T-cell (primary cell): Measurements from ENCODE around the gene PGAP6. TPM values are rescaled to one million over a fixed set of nuclear protein-coding genes. Genes with fewer than 3 reads are reported as not detected.
"Not testable (repeated sequence)": the region's sequence is repeated elsewhere in the genome, so short reads cannot be mapped to it uniquely, and the experiment has no call there.

ENCODE experiments used
- ATAC-seq, 4 experiments: fragments of 200-7000 bp in 3 of 4; fragments of 150-1000 bp in 1 of 4; cut with Tn5 transposase; replicated peaks in 1 of 4; 1 replicate in 3 of 4; 2 replicates in 1 of 4; pipeline ENCODE4 v1.10.0; 2021; ENCODE audit warnings: moderate library complexity in 3 of 4, mild to moderate bottlenecking in 2 of 4, moderate number of reproducible peaks in 1 of 4
- CTCF ChIA-PET, 2 donors: fragments of 300-600 bp; sonication (Branson Sonifier 250); formaldehyde crosslinking; loops; one replicate each; lab custom pipeline; 2022; ENCODE audit warnings: antibody characterized with exemption in 2 of 2; lab: Charles Lee
- POLR2A ChIA-PET, 2 donors: fragments of 300-600 bp; sonication (Branson Sonifier 250); formaldehyde crosslinking; loops; one replicate each; lab custom pipeline; 2022; ENCODE audit warnings: antibody characterized with exemption in 2 of 2; lab: Charles Lee
- DNase-seq, 35 experiments: peaks; one replicate each; pipeline versions ENCODE4 v3.0.0 to v3.0.0-alpha.2; 2013 to 2023
- H3K27ac ChIP-seq: one replicate; pipeline ENCODE4 v1.5.1; 2013; ENCODE audit warnings: low read length
- H3K27me3 ChIP-seq, 2 experiments: replicated peaks in 1 of 2; 1 replicate in 1 of 2; 2 replicates in 1 of 2; pipeline versions ENCODE4 v1.6.1 to v1.7.0; 2013; ENCODE audit warnings: low read length in 1 of 2, mixed read lengths in 1 of 2; ENCODE audit not compliant: control insufficient read depth in 2 of 2, insufficient read depth in 2 of 2; ENCODE audit errors: extremely low read depth in 1 of 2
- H3K36me3 ChIP-seq, 2 donors: 1 replicate in 1 of 2; 2 replicates in 1 of 2; pipeline versions ENCODE4 v1.6.1 to v1.7.0; 2013; ENCODE audit warnings: low read length in 1 of 2; ENCODE audit not compliant: control insufficient read depth in 2 of 2, insufficient read depth in 1 of 2; ENCODE audit errors: extremely low read depth in 1 of 2
- H3K4me1 ChIP-seq, 2 experiments: 1 replicate in 1 of 2; 2 replicates in 1 of 2; pipeline versions ENCODE4 v1.6.1 to v1.7.0; 2013; ENCODE audit warnings: low read length in 2 of 2, mixed read lengths in 1 of 2; ENCODE audit not compliant: insufficient read depth in 2 of 2, control insufficient read depth in 1 of 2; ENCODE audit errors: extremely low read depth in 1 of 2
- H3K4me3 ChIP-seq, 2 donors: 1 replicate in 1 of 2; 2 replicates in 1 of 2; pipeline versions ENCODE4 v1.5.1 to v1.7.0; 2013; ENCODE audit warnings: mild to moderate bottlenecking in 2 of 2, low read length in 1 of 2, moderate library complexity in 1 of 2; ENCODE audit not compliant: control insufficient read depth in 1 of 2; ENCODE audit errors: extremely low read depth in 1 of 2
- H3K9me3 ChIP-seq: 2 replicates; pipeline ENCODE4 v1.7.0; 2013
- H3K27ac Mint-ChIP-seq, 2 donors: one replicate each; pipeline ENCODE4 v1.8.0; 2020 to 2021; ENCODE audit warnings: mild to moderate bottlenecking in 2 of 2, mixed read lengths in 2 of 2
- H3K27me3 Mint-ChIP-seq, 2 donors: one replicate each; pipeline ENCODE4 v1.8.0; 2021 to 2022; ENCODE audit warnings: mixed read lengths in 2 of 2
- H3K36me3 Mint-ChIP-seq: one replicate; pipeline ENCODE4 v1.8.0; 2021; ENCODE audit warnings: mixed read lengths
- H3K4me1 Mint-ChIP-seq, 3 donors: one replicate each; pipeline ENCODE4 v1.8.0; 2020 to 2022; ENCODE audit warnings: mixed read lengths in 3 of 3, mild to moderate bottlenecking in 1 of 3
- H3K4me3 Mint-ChIP-seq, 3 donors: one replicate each; pipeline ENCODE4 v1.8.0; 2020 to 2022; ENCODE audit warnings: mild to moderate bottlenecking in 3 of 3, mixed read lengths in 3 of 3, moderate library complexity in 3 of 3
- H3K9me3 Mint-ChIP-seq, 3 donors: one replicate each; pipeline ENCODE4 v1.8.0; 2020 to 2022; ENCODE audit warnings: mixed read lengths in 3 of 3
- WGBS: methylation state at CpG from one replicate; pipeline ENCODE4 v1.1.5; 2013; ENCODE audit warnings: missing lambda C conversion rate; ENCODE audit not compliant: insufficient coverage; 5-methylcytosine and 5-hydroxymethylcytosine counted together
- total RNA-seq, 35 experiments: library from RNA in 6 of 35; stranded (reverse) in 6 of 35; fragments of 120-200 nt in 1 of 35; gene quantifications; one replicate each; pipeline versions ENCODE4 v1.2.1 to v1.2.4 and lab custom pipeline; 2013 to 2026

PGAP6 gene
- total RNA-seq, 5 donors from 2014 or later (not counting 1 experiment from before 2014, with no cell fraction given): 34.9 to 143 (median 122) TPM

GRCh38 chr16:337975-338575 lies 43.7 kb downstream of the PGAP6 start:
- H3K27ac Mint-ChIP-seq: no peak overlapping the region
- peaks cover 11% of the 10 kb centered on the region for H3K36me3 Mint-ChIP-seq
- DNase-seq: peak in 1 of 35 experiments; percentile 46
- Histone ChIP-seq H3K36me3 (peaks cover 3 to 7% of the 10 kb centered on the region in 2 donors), H3K9me3 (no peaks in the 10 kb centered on the region), H3K4me1 (peaks cover 18 to 76% of the 10 kb centered on the region in 2 experiments), H3K27ac (no peak overlapping the region), H3K27me3 (no peaks in the 10 kb centered on the region), H3K4me3 (no peak overlapping the region)
- H3K4me3 Mint-ChIP-seq: no peak overlapping the region
- peaks cover 64 to 82% (median 81%) of the 10 kb centered on the region in 3 donors for H3K4me1 Mint-ChIP-seq
- ChIA-PET POLR2A (no interaction called here), CTCF (interaction anchor here in 1 of 2 donors (0.7 kb wide), 1 partner anchor 321 kb away, joined by 6 read pairs; no protein-coding TSS in a partner anchor)
- no peaks in the 10 kb centered on the region for H3K27me3 Mint-ChIP-seq
- 92% methylated on average over 17 of the region's 21 CpGs for WGBS
- ATAC-seq: no peak
- H3K9me3 Mint-ChIP-seq: no peaks in the 10 kb centered on the region

- H3K9me3 ChIP-seq: no peaks in the 10 kb centered on the region
- Mint-ChIP-seq H3K36me3 (peaks cover 5% of the 10 kb centered on the region), H3K27me3 (no peaks in the 10 kb centered on the region), H3K27ac (no peak overlapping the region), H3K9me3 (no peaks in the 10 kb centered on the region), H3K4me1 (peaks cover 62 to 79% (median 79%) of the 10 kb centered on the region in 3 donors), H3K4me3 (no peak overlapping the region)
- H3K27ac ChIP-seq: no peak overlapping the region
- ChIA-PET CTCF (interaction anchor here in 1 of 2 donors (0.7 kb wide), 1 partner anchor 322 kb away, joined by 6 read pairs; no protein-coding TSS in a partner anchor), POLR2A (interaction anchor here (0.6 to 0.7 kb wide), 3 partner anchors 11 to 414 kb away, joined by 4 to 14 read pairs (median 9); no protein-coding TSS in a partner anchor)
- no peaks in the 10 kb centered on the region for H3K27me3 ChIP-seq
- 94% methylated on average over 9 of the region's 10 CpGs for WGBS
- H3K36me3 ChIP-seq: peaks cover 2 to 3% of the 10 kb centered on the region in 2 donors
- ATAC-seq: no peak
- no peak overlapping the region for H3K4me3 ChIP-seq
- H3K4me1 ChIP-seq: peaks cover 13 to 70% of the 10 kb centered on the region in 2 experiments
- DNase-seq: no peak
These were observed 44.3 kb downstream of the PGAP6 start for GRCh38 chr16:337437-337836.

GRCh38 chr16:336269-336668 lies 45.5 kb downstream of the PGAP6 start:
- DNase-seq: no peak
- H3K9me3 ChIP-seq: no peaks in the 10 kb centered on the region
- H3K4me1 Mint-ChIP-seq: peaks cover 64 to 78% (median 77%) of the 10 kb centered on the region in 3 donors
- POLR2A ChIA-PET: no interaction called here
- no peaks in the 10 kb centered on the region for H3K36me3 Mint-ChIP-seq
- H3K4me3 Mint-ChIP-seq: peak overlapping the region in 1 of 3 donors; percentile 50
- H3K27ac Mint-ChIP-seq: no peak overlapping the region
- H3K4me3 ChIP-seq: no peak overlapping the region
- H3K27me3 ChIP-seq: no peaks in the 10 kb centered on the region
- CTCF ChIA-PET: no interaction called here
- H3K9me3 Mint-ChIP-seq: no peaks in the 10 kb centered on the region
- ATAC-seq: no peak
- H3K36me3 ChIP-seq: no peaks in the 10 kb centered on the region
- H3K27me3 Mint-ChIP-seq: no peaks in the 10 kb centered on the region
- 97% methylated on average over 8 of the region's 11 CpGs for WGBS
- peaks cover 11 to 69% of the 10 kb centered on the region in 2 experiments for H3K4me1 ChIP-seq
- no peak overlapping the region for H3K27ac ChIP-seq

- not testable (repeated sequence) for H3K27ac Mint-ChIP-seq, ATAC-seq, H3K4me3 ChIP-seq, H3K9me3 ChIP-seq, H3K9me3 Mint-ChIP-seq, H3K27ac ChIP-seq, DNase-seq, H3K27me3 Mint-ChIP-seq, H3K36me3 ChIP-seq, H3K36me3 Mint-ChIP-seq, H3K27me3 ChIP-seq
- Mint-ChIP-seq H3K4me1 (peaks cover 69 to 82% (median 81%) of the 10 kb centered on the region in 3 donors), H3K4me3 (peak overlapping the region in 1 of 3 donors; percentile 50)
- 89% methylated on average over 7 of the region's 11 CpGs for WGBS
- peaks cover 6 to 63% of the 10 kb centered on the region in 2 experiments for H3K4me1 ChIP-seq
- ChIA-PET POLR2A (interaction anchor here in 1 of 2 donors (0.6 kb wide), 1 partner anchor 223 kb away, joined by 3 read pairs; no protein-coding TSS in a partner anchor), CTCF (interaction anchor here in 1 of 2 donors (0.6 kb wide), 1 partner anchor 1447 kb away, joined by 3 read pairs; the partner anchor contains the start of gene SPSB3)
These were observed 46.7 kb downstream of the PGAP6 start for GRCh38 chr16:334861-335632.

GRCh38 chr16:334164-334832 lies 47.5 kb downstream of the PGAP6 start:
- H3K27ac ChIP-seq, H3K27ac Mint-ChIP-seq, H3K9me3 ChIP-seq, DNase-seq, H3K9me3 Mint-ChIP-seq, H3K27me3 ChIP-seq, H3K36me3 ChIP-seq, CTCF ChIA-PET, ATAC-seq, H3K36me3 Mint-ChIP-seq, H3K4me3 ChIP-seq, H3K27me3 Mint-ChIP-seq: not testable (repeated sequence)
- Mint-ChIP-seq H3K4me3 (peak overlapping the region in 1 of 3 donors; percentile 50), H3K4me1 (peaks cover 64 to 77% (median 75%) of the 10 kb centered on the region in 3 donors)
- POLR2A ChIA-PET: interaction anchor here in 1 of 2 donors (0.6 kb wide), 1 partner anchor 223 kb away, joined by 3 read pairs; no protein-coding TSS in a partner anchor
- H3K4me1 ChIP-seq: peaks cover 0 to 59% of the 10 kb centered on the region in 2 experiments
- WGBS: 100% methylated on average over 5 of the region's 5 CpGs
